DND-41 (cell line): ENCODE results near the gene OSBPL9.

ENCODE experiments used
- ATAC-seq: fragments of 200-7000 bp; cut with Tn5 transposase; 3 replicates; pipeline ENCODE4 v1.9.1; 2021; ENCODE audit warnings: low read depth; ENCODE audit not compliant: insufficient read depth
- DNase-seq: peaks from one replicate; pipeline ENCODE4 v3.0.0-alpha.2; 2020
- H2AFZ ChIP-seq: 2 replicates; pipeline ENCODE4 v1.6.0; 2012; ENCODE audit warnings: low read depth, low read length
- H3K27ac ChIP-seq: 2 replicates; pipeline ENCODE4 v1.5.1; 2012; ENCODE audit warnings: low read length, inconsistent platforms
- H3K27me3 ChIP-seq: fragments of 200-600 bp; sonication (generic); 2 replicates; pipeline ENCODE4 v1.6.0; 2012; ENCODE audit warnings: low read length, mild to moderate bottlenecking, inconsistent platforms; ENCODE audit not compliant: insufficient read depth, poor library complexity
- H3K36me3 ChIP-seq: 2 replicates; pipeline ENCODE4 v1.5.1; 2012; ENCODE audit warnings: low read length, inconsistent platforms; ENCODE audit not compliant: insufficient read depth
- H3K4me1 ChIP-seq: 2 replicates; pipeline ENCODE4 v1.5.1; 2012; ENCODE audit warnings: mild to moderate bottlenecking, low read length; ENCODE audit not compliant: insufficient read depth
- H3K4me2 ChIP-seq: 2 replicates; pipeline ENCODE4 v1.6.0; 2012; ENCODE audit warnings: mild to moderate bottlenecking, moderate library complexity, low read length, inconsistent platforms; ENCODE audit not compliant: insufficient read depth
- H3K4me3 ChIP-seq, 2 experiments: fragments of 200-600 bp in 1 of 2; shearing (Covaris generic) in 1 of 2; 2 replicates each; pipeline ENCODE4 v1.5.1; 2012 to 2016; ENCODE audit warnings: inconsistent platforms in 2 of 2, low read length in 2 of 2, mild to moderate bottlenecking in 2 of 2, low read depth in 1 of 2, moderate library complexity in 1 of 2
- H3K79me2 ChIP-seq: 2 replicates; pipeline ENCODE4 v1.6.0; 2012; ENCODE audit warnings: low read length, inconsistent platforms; ENCODE audit not compliant: insufficient read depth
- H3K9ac ChIP-seq: 2 replicates; pipeline ENCODE4 v1.6.0; 2012; ENCODE audit warnings: low read depth, mild to moderate bottlenecking, inconsistent platforms, low read length, moderate library complexity
- H3K9me3 ChIP-seq: 2 replicates; pipeline ENCODE4 v1.5.1; 2012; ENCODE audit warnings: low read length, moderate library complexity, mild to moderate bottlenecking, inconsistent platforms; ENCODE audit not compliant: insufficient read depth, severe bottlenecking
- H4K20me1 ChIP-seq: 2 replicates; pipeline ENCODE4 v1.6.0; 2012; ENCODE audit warnings: low read length; ENCODE audit not compliant: insufficient read depth
- CTCF ChIP-seq: IDR thresholded peaks from 2 replicates; pipeline ENCODE4 v1.5.1; 2012; ENCODE audit warnings: borderline replicate concordance, low read length, moderate library complexity, mild to moderate bottlenecking; ENCODE audit not compliant: poor library complexity, severe bottlenecking; ENCODE audit errors: extremely low read depth
- EZH2 ChIP-seq: IDR thresholded peaks from 3 replicates; pipeline ENCODE4 v1.6.1; 2012; ENCODE audit warnings: borderline replicate concordance, low read depth, mild to moderate bottlenecking, moderate library complexity, low read length, inconsistent platforms; ENCODE audit not compliant: severe bottlenecking

Gene OSBPL9

GRCh38 chr1:51636764-51637522, 20.1 kb downstream of the OSBPL9 start:
- no peaks in the 10 kb centered on the region for H3K27me3 ChIP-seq

DNA sequence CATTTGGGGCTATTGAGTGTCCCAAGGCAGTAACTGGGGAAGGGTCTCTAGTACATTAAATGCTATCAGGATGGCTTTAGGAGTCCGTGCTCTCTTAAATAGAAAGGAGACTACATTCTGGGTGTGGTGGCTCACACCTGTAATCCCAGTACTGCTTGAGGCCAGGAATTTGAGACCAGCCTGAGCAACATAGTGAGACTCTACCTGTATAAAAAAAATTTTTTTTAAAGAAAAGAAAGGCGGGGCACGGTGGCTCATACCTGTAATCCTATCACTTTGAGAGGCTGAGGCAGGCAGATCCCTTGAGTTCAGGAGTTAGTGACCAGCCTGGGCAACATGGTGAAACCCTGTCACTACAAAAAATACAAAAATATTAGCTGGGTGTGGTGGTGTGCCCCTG, 21.5 kb downstream of the OSBPL9 start:
- TF ChIP-seq EZH2 (no peak), CTCF (no peak)
- Histone ChIP-seq H3K27ac (no peak overlapping the region), H3K27me3 (no peaks in the 10 kb centered on the region), H3K4me3 (no peak overlapping the region), H3K9ac (no peak overlapping the region), H4K20me1 (peaks cover 3% of the 10 kb centered on the region; the same call in 1 of the 2 replicates), H3K9me3 (no peaks in the 10 kb centered on the region), H3K36me3 (no peaks in the 10 kb centered on the region), H3K4me2 (no peak overlapping the region), H3K79me2 (peaks cover 8% of the 10 kb centered on the region; the same call in 1 of the 2 replicates), H2AFZ (no peak overlapping the region), H3K4me1 (no peaks in the 10 kb centered on the region)
- DNase-seq (no peak), ATAC-seq (no peak)

More at GRCh38 chr1:51636764-51637522, 20.1 kb downstream of the OSBPL9 start:
- peaks cover 3% of the 10 kb centered on the region; the same call in 1 of the 2 replicates for H4K20me1 ChIP-seq
- H3K4me3 ChIP-seq, result no peak overlapping the region
- no peak overlapping the region for H2AFZ ChIP-seq
- TF ChIP-seq EZH2 (no peak), CTCF (no peak)
- H3K79me2 ChIP-seq, result peaks cover 8% of the 10 kb centered on the region; the same call in 1 of the 2 replicates
- no peak overlapping the region for H3K27ac ChIP-seq
- no peaks in the 10 kb centered on the region for H3K36me3 ChIP-seq
- H3K9ac ChIP-seq, result no peak overlapping the region
- ATAC-seq (no peak), DNase-seq (no peak)
- H3K9me3 ChIP-seq, result no peaks in the 10 kb centered on the region
- H3K4me1 ChIP-seq, result no peaks in the 10 kb centered on the region
- H3K4me2 ChIP-seq, result no peak overlapping the region

GRCh38 chr1:51639694-51640093, 22.8 kb downstream of the OSBPL9 start:
- Histone ChIP-seq H3K4me2 (no peak overlapping the region), H2AFZ (no peak overlapping the region), H3K79me2 (peaks cover 5% of the 10 kb centered on the region; the same call in 1 of the 2 replicates), H3K27me3 (no peaks in the 10 kb centered on the region), H3K36me3 (no peaks in the 10 kb centered on the region), H3K4me3 (no peak overlapping the region), H4K20me1 (peaks cover 2% of the 10 kb centered on the region; the same call in 1 of the 2 replicates), H3K27ac (no peak overlapping the region), H3K9ac (no peak overlapping the region), H3K4me1 (no peaks in the 10 kb centered on the region), H3K9me3 (no peaks in the 10 kb centered on the region)
- ATAC-seq, result no peak
- no peak for TF ChIP-seq CTCF
- no peak for TF ChIP-seq EZH2
- DNase-seq, result no peak
